ENCODE data around the gene TDRD10.
"Not testable (repeated sequence)": the region's sequence is repeated elsewhere in the genome, so short reads cannot be mapped to it uniquely, and the experiment has no call there.

DNA sequence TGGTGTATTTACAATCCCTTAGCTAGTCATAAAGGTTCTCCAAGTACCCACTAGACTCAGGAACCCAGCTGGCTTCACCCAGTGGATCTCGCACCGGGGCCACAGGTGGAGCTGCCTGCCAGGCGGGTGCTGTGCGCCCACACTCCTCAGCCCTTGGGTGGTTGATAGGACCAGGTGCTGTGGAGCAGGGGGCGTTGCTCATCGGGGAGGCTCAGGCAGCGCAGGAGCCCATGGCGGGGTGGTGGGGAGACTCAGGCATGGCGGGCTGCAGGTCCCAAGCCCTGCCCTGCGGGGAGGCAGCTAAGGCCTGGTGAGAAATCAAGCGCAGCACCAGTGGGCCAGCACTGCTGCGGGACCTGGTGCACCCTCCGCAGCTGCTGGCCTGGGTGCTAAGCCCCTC lies 29.9 kb downstream of the TDRD10 start:
- TF ChIP-seq POLR2AphosphoS5 (IDR thresholded peaks at IDR 0.05; ENCODE audit: borderline replicate concordance, low read depth, low read length); EZH2 (IDR thresholded peaks at IDR 0.05); FOXP2 (optimal IDR thresholded peaks at IDR 0.05; ENCODE audit: control extremely low read depth, extremely low read length, insufficient read depth): not testable (repeated sequence)

All from SK-N-MC (cell line).